GM13977 (cell line): ENCODE results near the gene SIL1.

Experiments used
- DNase-seq: peaks from one replicate; pipeline ENCODE4 v3.0.0; 2012; ENCODE audit warnings: low spot score
- CTCF ChIP-seq: IDR thresholded peaks from 2 replicates; pipeline ENCODE4 v1.5.1; 2012; ENCODE audit warnings: mild to moderate bottlenecking, control low read depth; ENCODE audit not compliant: insufficient read depth; ENCODE audit errors: extremely low read depth, missing control alignments
- in situ Hi-C: fragments of 300-500 bp; cut with MboI; formaldehyde crosslinking; loops from one replicate; pipeline ENCODE4 v1.12.0; 2022; ENCODE audit warnings: low sequenced_read_pairs, low pct_unique_long_range_greater_than_20kb, mixed read lengths, inconsistent platforms; ENCODE audit not compliant: unreplicated experiment

The SIL1 gene

GRCh38 chr5:139052975-139053374 is 145.2 kb downstream of the SIL1 start:
- no peak for DNase-seq
- TF ChIP-seq CTCF = no peak
- in situ Hi-C loops = no loop called here

DNA sequence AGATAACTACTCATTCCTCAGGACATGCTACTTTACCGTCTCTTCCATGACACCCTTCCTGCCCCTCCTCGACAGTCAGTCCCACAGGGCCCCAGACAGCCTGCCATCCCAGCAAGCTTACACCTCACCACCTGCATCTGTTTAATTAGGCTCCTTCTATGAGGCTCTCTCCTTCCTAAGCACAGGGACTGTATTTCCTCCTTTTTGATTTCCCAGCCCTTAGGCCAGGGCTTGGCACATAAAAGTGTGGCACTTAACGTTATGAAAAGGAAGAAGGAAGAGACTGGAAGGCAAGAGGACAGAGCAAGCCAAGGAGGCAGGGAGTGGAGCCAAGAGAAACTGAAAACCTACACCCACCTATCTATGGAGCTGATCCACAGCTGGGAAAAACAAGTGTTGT is 146.8 kb downstream of the SIL1 start:
- no peak for TF ChIP-seq CTCF
- in situ Hi-C loops = no loop called here

GRCh38 chr5:139050432-139050831 is 147.7 kb downstream of the SIL1 start:
- no peak for TF ChIP-seq CTCF
- no peak for DNase-seq
- in situ Hi-C loops = no loop called here

More for the DNA sequence above, 146.8 kb downstream of the SIL1 start:
- no peak for DNase-seq

GRCh38 chr5:139049780-139050179 is 148.4 kb downstream of the SIL1 start:
- DNase-seq = no peak
- in situ Hi-C loops = no loop called here

GRCh38 chr5:139046551-139046950 is 151.6 kb downstream of the SIL1 start:
- no peak for DNase-seq
- TF ChIP-seq CTCF = no peak
- in situ Hi-C loops = no loop called here

More at GRCh38 chr5:139049780-139050179, 148.4 kb downstream of the SIL1 start:
- no peak for TF ChIP-seq CTCF

GRCh38 chr5:139043157-139043905 is 154.8 kb downstream of the SIL1 start:
- no peak for DNase-seq
- in situ Hi-C loops = no loop called here
- no peak for TF ChIP-seq CTCF

DNA sequence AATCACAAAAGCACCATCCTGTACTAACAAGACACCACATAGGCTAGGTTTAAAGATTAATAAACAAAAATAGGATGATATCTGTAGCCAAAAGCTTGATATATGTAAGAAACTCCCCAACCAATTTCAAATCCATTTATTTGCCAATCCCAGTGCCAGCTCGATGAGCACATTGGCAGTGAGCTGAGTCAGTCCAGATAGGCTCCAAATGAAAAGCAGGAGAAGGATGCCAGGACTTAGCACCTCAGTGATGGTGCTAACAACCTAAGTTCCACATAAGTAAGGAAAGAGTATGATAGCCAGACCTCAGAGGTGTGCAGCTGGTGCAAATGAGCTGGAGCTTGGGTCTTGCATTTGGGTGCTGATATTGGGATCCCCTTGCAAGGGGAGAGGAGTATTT is 158.1 kb downstream of the SIL1 start:
- no peak for TF ChIP-seq CTCF
- in situ Hi-C loops = no loop called here
- DNase-seq = no peak
